HEK293T (cell line): Measurements from ENCODE around the gene NXNL1.

Source experiments
- FOXK2 ChIP-seq: fragments of 450-650 bp; IDR thresholded peaks from 2 replicates; pipeline ENCODE4 v1.6.1; 2016; ENCODE audit warnings: mild to moderate bottlenecking
- NFRKB ChIP-seq: fragments of 450-650 bp; IDR thresholded peaks from 2 replicates; pipeline ENCODE4 v1.6.1; 2016; ENCODE audit warnings: mild to moderate bottlenecking, moderate library complexity
- ZNF384 ChIP-seq: fragments of 450-650 bp; IDR thresholded peaks from 2 replicates; pipeline ENCODE4 v1.6.1; 2016

DNA sequence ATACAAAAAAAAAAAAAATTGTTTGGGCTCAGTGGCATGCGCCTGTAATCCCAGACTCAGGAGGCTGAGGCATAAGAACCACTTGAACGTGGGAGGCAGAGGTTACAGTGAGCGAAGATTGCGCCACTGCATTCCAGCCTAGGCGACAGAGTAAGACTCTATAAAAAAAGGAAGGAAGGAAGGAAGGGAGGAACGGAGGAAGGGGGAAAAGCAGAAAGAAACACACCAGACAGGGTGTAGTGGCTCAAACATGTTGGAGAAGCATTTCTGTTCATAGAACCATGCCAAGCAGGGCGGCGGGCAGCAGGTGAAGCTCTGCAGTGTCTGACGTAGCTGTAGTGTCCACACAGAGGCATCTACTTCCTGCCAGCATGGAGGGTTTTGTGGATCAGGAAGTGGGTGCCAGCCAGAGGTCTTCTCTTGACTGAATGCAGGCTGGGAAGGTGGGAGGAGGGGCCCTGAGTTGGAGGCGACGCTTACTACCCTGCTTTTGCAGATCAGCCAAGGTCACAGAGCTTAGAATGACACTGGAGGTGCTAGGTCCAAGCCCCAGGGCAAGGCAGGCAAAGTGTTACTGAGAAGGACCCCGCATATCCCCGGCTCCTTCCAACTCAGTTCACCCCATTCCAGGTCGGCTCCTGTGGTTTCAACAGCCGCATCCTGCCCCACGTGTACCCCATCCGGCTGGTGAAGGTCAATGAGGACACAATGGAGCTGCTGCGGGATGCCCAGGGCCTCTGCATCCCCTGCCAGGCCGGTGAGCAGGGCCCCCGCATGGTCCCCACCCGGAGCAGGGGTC, 39.1 kb upstream of the NXNL1 start:
- TF ChIP-seq ZNF384, result no peak
- TF ChIP-seq NFRKB, result no peak
- no peak for TF ChIP-seq FOXK2
